Kidney (tissue), 22 donors: ENCODE results near the gene NR1H2. TPM values are rescaled to one million over a fixed set of nuclear protein-coding genes. Genes with fewer than 3 reads are reported as not detected.

ENCODE experiments used
- DNase-seq, 5 donors: peaks; one replicate each; pipeline ENCODE4 v3.0.0-alpha.2; 2013 to 2020
- FAIRE-seq: peaks from 2 replicates; lab custom pipeline; 2012; peaks lifted over from hg19 to GRCh38; lab: Jason Lieb, UNC
- H3K27ac ChIP-seq, 2 donors: one replicate each; pipeline ENCODE4 v1.7.0; 2013; ENCODE audit warnings: low read depth in 2 of 2, low read length in 2 of 2, inconsistent platforms in 1 of 2
- H3K27me3 ChIP-seq: one replicate; pipeline ENCODE4 v1.7.1; 2013; ENCODE audit warnings: low read length, inconsistent platforms; ENCODE audit not compliant: control insufficient read depth, insufficient read depth
- H3K36me3 ChIP-seq, 3 donors: one replicate each; pipeline versions ENCODE4 v1.7.0 to v1.7.1; 2013; ENCODE audit warnings: low read length in 3 of 3, control low read depth in 1 of 3, inconsistent platforms in 1 of 3; ENCODE audit not compliant: insufficient read depth in 3 of 3, control insufficient read depth in 2 of 3
- H3K4me1 ChIP-seq, 3 donors: one replicate each; pipeline versions ENCODE4 v1.7.0 to v1.7.1; 2013; ENCODE audit warnings: low read length in 3 of 3, inconsistent platforms in 1 of 3, low read depth in 1 of 3; ENCODE audit not compliant: control insufficient read depth in 2 of 3, insufficient read depth in 2 of 3
- H3K4me3 ChIP-seq, 3 donors: one replicate each; pipeline versions ENCODE4 v1.7.0 to v1.8.1; 2013; ENCODE audit warnings: low read length in 3 of 3, control low read depth in 1 of 3, inconsistent platforms in 1 of 3
- H3K9ac ChIP-seq, 3 donors: one replicate each; pipeline versions ENCODE4 v1.7.0 to v1.7.1; 2013; ENCODE audit warnings: low read length in 3 of 3, control low read depth in 1 of 3, inconsistent platforms in 1 of 3
- H3K9me3 ChIP-seq, 3 donors: one replicate each; pipeline versions ENCODE4 v1.7.0 to v1.7.1; 2013; ENCODE audit warnings: low read length in 3 of 3, control low read depth in 1 of 3, inconsistent platforms in 1 of 3; ENCODE audit not compliant: control insufficient read depth in 2 of 3, insufficient read depth in 1 of 3
- intact Hi-C: fragments of 100-400 bp; cut with DNase I; formaldehyde crosslinking; loops from one replicate; pipeline ENCODE4 v1.11.1; 2022
- long read RNA-seq, 10 donors: library from polyadenylated mRNA in 1 of 10; unstranded in 1 of 10; transcript quantifications; one replicate each; pipeline ENCODE4 v2.0.0 and lab custom pipeline, GENCODE V29; 2021 to 2026
- polyA plus RNA-seq: library from polyadenylated mRNA; stranded (reverse); fragments of 350-450 nt; fragmentation: Illumina TruSeq; extraction: RNeasy Lipid Tissue Mini Kit (QIAGEN cat#74804); gene quantifications from one replicate; pipeline ENCODE4 v1.2.3, GENCODE V29; 2014; ENCODE audit warnings: low read depth, low replicate concordance; ENCODE audit not compliant: insufficient read depth
- total RNA-seq: library from RNA; stranded (reverse); fragmentation: NEBNext Ultra II Directional; extraction: Animal tissue kit (Norgen Biotek cat#: 25700); gene quantifications from one replicate; pipeline ENCODE4 v1.2.1, GENCODE V29; 2021
- TF ChIP-seq, protein P1 (sequence below): IDR thresholded peaks from 3 replicates; pipeline ENCODE4 v1.5.1; 2012; ENCODE audit warnings: mild to moderate bottlenecking, moderate library complexity, borderline replicate concordance; ENCODE audit not compliant: insufficient read depth; ENCODE audit errors: extremely low read depth
- donor health status: control.
- donor health status: control.
- donor health status: control.
- donor health status: control.
- donor health status: control.
- donor health status: DM: yes; HTN: yes; CAD: no.
- donor health status: Normal renal cell carcinoma (clear cell type).

NR1H2 gene
- total RNA-seq: 80.4 TPM
- polyA plus RNA-seq: 59.7 TPM
- long read RNA-seq, donor 1, transcript NR1H2-201 (10 exons, 1,998 nt): major isoform, 8 of 8 reads
- long read RNA-seq, donor 1, partial matches to known transcripts: 0 of 8 reads
- long read RNA-seq, donor 1, other reads (novel, unspliced or antisense): 0 of 8 reads
- long read RNA-seq, donor 2, transcript NR1H2-201 (10 exons, 1,998 nt): major isoform, 13 of 13 reads
- long read RNA-seq, donor 2, partial matches to known transcripts: 0 of 13 reads
- long read RNA-seq, donor 2, other reads (novel, unspliced or antisense): 0 of 13 reads
- long read RNA-seq, donor 3, transcript NR1H2-201 (10 exons, 1,998 nt): major isoform, 14 of 15 reads
- long read RNA-seq, donor 3, partial matches to known transcripts: 0 of 15 reads
- long read RNA-seq, donor 3, other reads (novel, unspliced or antisense): 0 of 15 reads
- long read RNA-seq, donor 4, transcript NR1H2-201 (10 exons, 1,998 nt): major isoform, 11 of 21 reads
- long read RNA-seq, donor 4, partial matches to known transcripts: 10 of 21 reads
- long read RNA-seq, donor 4, other reads (novel, unspliced or antisense): 0 of 21 reads
- long read RNA-seq, donor 5: 0 reads
- long read RNA-seq, donor 6, transcript NR1H2-201 (10 exons, 1,998 nt): major isoform, 18 of 29 reads
- long read RNA-seq, donor 6, partial matches to known transcripts: 11 of 29 reads
- long read RNA-seq, donor 6, other reads (novel, unspliced or antisense): 0 of 29 reads
- long read RNA-seq, donor 7, transcript NR1H2-211 (10 exons, 1,830 nt): minor isoform, 6 of 181 reads
- long read RNA-seq, donor 7, transcript NR1H2-201 (10 exons, 1,998 nt): major isoform, 110 of 181 reads
- long read RNA-seq, donor 7, partial matches to known transcripts: 33 of 181 reads
- long read RNA-seq, donor 7, other reads (novel, unspliced or antisense): 32 of 181 reads
- long read RNA-seq, donor 8, transcript NR1H2-201 (10 exons, 1,998 nt): major isoform, 9 of 10 reads
- long read RNA-seq, donor 8, partial matches to known transcripts: 0 of 10 reads
- long read RNA-seq, donor 8, other reads (novel, unspliced or antisense): 0 of 10 reads
- long read RNA-seq, donor 9, partial matches to known transcripts: 0 of 2 reads
- long read RNA-seq, donor 9, other reads (novel, unspliced or antisense): 0 of 2 reads
- long read RNA-seq, donor 10, transcript NR1H2-201 (10 exons, 1,998 nt): major isoform, 7 of 21 reads
- long read RNA-seq, donor 10, partial matches to known transcripts: 13 of 21 reads
- long read RNA-seq, donor 10, other reads (novel, unspliced or antisense): 0 of 21 reads

DNA sequence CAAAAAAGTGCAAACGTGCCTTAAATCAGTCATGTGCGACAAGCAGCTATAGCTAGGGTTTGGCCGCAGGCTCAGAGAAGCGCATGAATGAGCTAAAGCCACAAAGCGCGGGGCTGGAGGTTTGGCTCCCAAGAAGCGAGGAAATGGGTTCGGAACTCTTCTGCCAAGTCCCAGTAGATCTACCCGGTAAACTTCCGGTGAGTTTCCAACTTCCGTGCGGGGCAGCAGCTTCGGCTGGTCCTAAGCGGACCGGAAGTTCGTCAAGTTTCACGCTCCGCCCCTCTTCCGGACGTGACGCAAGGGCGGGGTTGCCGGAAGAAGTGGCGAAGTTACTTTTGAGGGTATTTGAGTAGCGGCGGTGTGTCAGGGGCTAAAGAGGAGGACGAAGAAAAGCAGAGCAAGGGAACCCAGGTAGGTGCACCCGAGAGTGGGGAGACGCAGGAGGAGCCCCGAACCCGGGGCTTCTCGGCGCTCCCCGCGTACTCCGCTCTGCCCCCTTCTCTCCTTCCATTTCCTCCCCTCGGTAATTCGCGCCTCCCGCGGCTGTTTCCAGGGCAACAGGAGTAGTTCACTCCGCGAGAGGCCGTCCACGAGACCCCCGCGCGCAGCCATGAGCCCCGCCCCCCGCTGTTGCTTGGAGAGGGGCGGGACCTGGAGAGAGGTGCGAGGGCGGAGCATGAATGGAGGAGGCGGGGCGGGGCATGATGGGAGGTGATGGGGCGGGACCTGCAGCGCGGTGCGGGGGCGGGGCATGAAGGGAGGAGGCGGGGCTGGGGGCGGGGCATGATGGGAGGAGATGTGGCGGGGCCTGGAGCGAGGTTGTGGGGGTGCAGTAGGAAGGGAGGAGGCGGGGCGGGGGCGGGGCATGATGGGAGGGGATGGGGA is at the start of gene NR1H2:
Gene NR1H2, plus strand, starts transcription at position 292 of the 885 bp plus-strand sequence. CDS start 1,149 bp downstream, outside the sequence.
- H3K9me3 ChIP-seq: no peaks in the 10 kb centered on the region
- no peaks in the 10 kb centered on the region for H3K27me3 ChIP-seq
- peak within 1 kb of the TSS; percentile 79 to 100 (median 98) for H3K9ac ChIP-seq
- peak within 1 kb of the TSS; percentile 96 to 99 for H3K27ac ChIP-seq
- FAIRE-seq (peak; percentile 82), DNase-seq (peak; percentile 96 to 98 (median 98))
- intact Hi-C loops: no loop called here
- H3K4me1 ChIP-seq: no peaks in the 10 kb centered on the region
- TF ChIP-seq, protein P1, sequence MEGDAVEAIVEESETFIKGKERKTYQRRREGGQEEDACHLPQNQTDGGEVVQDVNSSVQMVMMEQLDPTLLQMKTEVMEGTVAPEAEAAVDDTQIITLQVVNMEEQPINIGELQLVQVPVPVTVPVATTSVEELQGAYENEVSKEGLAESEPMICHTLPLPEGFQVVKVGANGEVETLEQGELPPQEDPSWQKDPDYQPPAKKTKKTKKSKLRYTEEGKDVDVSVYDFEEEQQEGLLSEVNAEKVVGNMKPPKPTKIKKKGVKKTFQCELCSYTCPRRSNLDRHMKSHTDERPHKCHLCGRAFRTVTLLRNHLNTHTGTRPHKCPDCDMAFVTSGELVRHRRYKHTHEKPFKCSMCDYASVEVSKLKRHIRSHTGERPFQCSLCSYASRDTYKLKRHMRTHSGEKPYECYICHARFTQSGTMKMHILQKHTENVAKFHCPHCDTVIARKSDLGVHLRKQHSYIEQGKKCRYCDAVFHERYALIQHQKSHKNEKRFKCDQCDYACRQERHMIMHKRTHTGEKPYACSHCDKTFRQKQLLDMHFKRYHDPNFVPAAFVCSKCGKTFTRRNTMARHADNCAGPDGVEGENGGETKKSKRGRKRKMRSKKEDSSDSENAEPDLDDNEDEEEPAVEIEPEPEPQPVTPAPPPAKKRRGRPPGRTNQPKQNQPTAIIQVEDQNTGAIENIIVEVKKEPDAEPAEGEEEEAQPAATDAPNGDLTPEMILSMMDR: no peak
- H3K36me3 ChIP-seq: peaks cover 0 to 32% (median 18%) of the 10 kb centered on the region in 3 donors
- peak within 1 kb of the TSS; percentile 87 to 95 (median 93) for H3K4me3 ChIP-seq

DNA sequence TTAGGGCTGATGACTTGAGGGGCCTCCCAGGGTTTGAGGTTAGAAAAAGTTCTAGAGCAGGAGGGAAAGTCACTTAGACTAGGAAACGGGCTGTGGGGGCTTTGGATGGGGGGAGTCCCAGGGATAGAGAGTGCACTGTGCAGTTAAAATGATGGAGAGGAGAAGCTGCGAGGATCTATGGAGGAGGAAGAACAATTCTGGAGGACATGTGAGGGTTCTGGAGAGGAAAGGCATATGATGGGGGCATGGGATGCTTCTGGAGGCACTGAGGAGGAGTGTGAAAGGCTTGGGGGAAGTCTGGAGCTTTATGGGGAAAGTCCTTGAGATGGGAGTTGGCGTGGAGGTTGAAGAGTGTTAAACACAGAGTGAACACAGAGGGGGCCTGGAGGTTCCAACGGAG is 49.2 kb upstream of the NR1H2 start:
- intact Hi-C loops: no loop called here
- TF ChIP-seq, protein P1: no peak
- Histone ChIP-seq H3K27ac (no peak overlapping the region), H3K36me3 (no peaks in the 10 kb centered on the region), H3K9me3 (no peaks in the 10 kb centered on the region), H3K27me3 (peaks cover 9% of the 10 kb centered on the region), H3K4me3 (peak overlapping the region; percentile 30 to 51 (median 47)), H3K4me1 (peaks cover 0 to 22% (median 0%) of the 10 kb centered on the region in 3 donors), H3K9ac (no peak overlapping the region)
- DNase-seq: no peak
- FAIRE-seq: no peak
